ENCODE results near the gene C1QTNF8. TPM values are rescaled to one million over a fixed set of nuclear protein-coding genes. Genes with fewer than 3 reads are reported as not detected.

The C1QTNF8 gene
- total RNA-seq, 1 experiment from 2014 or later = 0.39 TPM

DNA sequence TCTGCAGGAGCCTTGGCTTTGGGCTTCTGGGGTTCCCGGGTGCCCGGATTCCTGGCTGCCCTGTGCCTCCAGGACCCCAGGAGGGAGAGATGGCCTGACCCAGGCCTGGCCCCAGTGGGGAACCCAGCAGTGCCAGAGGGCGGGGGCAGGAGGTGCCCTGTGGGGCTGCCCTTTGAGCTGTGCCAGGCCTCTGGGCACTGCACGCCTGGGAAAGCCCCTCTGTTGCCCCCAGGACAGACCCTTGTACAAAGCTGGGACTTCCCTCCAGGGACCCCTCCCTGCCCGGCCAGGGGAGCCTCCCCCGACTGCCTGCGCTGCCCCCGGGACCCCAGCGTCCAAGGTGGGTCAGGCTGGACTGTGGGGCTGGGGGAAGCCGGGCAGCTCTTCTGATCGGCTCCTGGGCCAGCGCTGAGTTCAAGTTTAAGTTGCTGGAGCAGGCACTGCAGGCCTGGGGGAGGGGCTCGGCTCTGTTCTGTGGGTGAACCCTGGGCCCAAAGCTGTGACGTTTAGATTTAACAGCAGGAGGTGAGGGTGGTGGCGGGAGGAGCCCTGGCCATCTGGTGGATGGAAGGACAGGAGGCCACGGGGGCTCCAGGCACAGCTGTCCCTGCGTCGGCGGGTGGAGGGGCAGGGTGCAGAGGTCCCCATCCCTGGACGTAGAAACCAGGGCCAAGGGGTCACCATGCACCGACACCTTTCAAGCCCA lies 27.6 kb upstream of the C1QTNF8 start:
- BruUV-seq (replicated peaks) = no TSS peak
- DNase-seq (ENCODE audit: low read depth, low spot score) (no peak), ATAC-seq (no peak)
- intact Hi-C loops (cut with micrococcal nuclease; ENCODE audit: unreplicated experiment) = no loop called here
- Histone ChIP-seq H3K9me3 (ENCODE audit: control insufficient read depth, insufficient read depth, low read depth, low read length) (no peaks in the 10 kb centered on the region), H3K27ac (ENCODE audit: low read length) (no peak overlapping the region), H3K27me3 (ENCODE audit: control insufficient read depth, insufficient read depth, low read length) (no peaks in the 10 kb centered on the region), H3K36me3 (ENCODE audit: control insufficient read depth, insufficient read depth, low read length) (no peaks in the 10 kb centered on the region), H3K4me1 (ENCODE audit: control insufficient read depth, insufficient read depth, low read length) (peaks cover 10% of the 10 kb centered on the region), H3K4me3 (ENCODE audit: low read depth in 2 of 2, low read length in 2 of 2) (no peak overlapping the region)
- in situ Hi-C loops (cut with HindIII; ENCODE audit: low pct_unique_long_range_greater_than_20kb, low sequenced_read_pairs) = no loop called here
- no peak for TF ChIP-seq REST (IDR thresholded peaks at IDR 0.05; ENCODE audit: insufficient read depth in 1 of 2, low read depth in 2 of 2, low read length in 1 of 2)
- no peak for TF ChIP-seq POLR2AphosphoS5 (IDR thresholded peaks at IDR 0.05; ENCODE audit: low read depth, low read length)
- TF ChIP-seq, protein P1, sequence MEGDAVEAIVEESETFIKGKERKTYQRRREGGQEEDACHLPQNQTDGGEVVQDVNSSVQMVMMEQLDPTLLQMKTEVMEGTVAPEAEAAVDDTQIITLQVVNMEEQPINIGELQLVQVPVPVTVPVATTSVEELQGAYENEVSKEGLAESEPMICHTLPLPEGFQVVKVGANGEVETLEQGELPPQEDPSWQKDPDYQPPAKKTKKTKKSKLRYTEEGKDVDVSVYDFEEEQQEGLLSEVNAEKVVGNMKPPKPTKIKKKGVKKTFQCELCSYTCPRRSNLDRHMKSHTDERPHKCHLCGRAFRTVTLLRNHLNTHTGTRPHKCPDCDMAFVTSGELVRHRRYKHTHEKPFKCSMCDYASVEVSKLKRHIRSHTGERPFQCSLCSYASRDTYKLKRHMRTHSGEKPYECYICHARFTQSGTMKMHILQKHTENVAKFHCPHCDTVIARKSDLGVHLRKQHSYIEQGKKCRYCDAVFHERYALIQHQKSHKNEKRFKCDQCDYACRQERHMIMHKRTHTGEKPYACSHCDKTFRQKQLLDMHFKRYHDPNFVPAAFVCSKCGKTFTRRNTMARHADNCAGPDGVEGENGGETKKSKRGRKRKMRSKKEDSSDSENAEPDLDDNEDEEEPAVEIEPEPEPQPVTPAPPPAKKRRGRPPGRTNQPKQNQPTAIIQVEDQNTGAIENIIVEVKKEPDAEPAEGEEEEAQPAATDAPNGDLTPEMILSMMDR (IDR thresholded peaks at IDR 0.05) = no peak
- TF ChIP-seq TCF7L2 (IDR thresholded peaks at IDR 0.05; ENCODE audit: low read depth, low read length) = no peak
- TF ChIP-seq SIN3A (IDR thresholded peaks at IDR 0.05; ENCODE audit: borderline replicate concordance, insufficient read depth, low read depth, low read length) = no peak
- POLR2A ChIA-PET = no interaction called here
- CTCF ChIA-PET = interaction anchor here (0.6 kb wide), 1 partner anchor 1302 kb away, joined by 3 read pairs; no protein-coding TSS in a partner anchor

GRCh38 chr16:1122398-1122765 lies 26.3 kb upstream of the C1QTNF8 start:
- intact Hi-C loops (cut with micrococcal nuclease; ENCODE audit: unreplicated experiment) (no loop called here), in situ Hi-C loops (cut with HindIII; ENCODE audit: low pct_unique_long_range_greater_than_20kb, low sequenced_read_pairs) (no loop called here)
- CTCF ChIA-PET = no interaction called here

More at GRCh38 chr16:1122398-1122765, 26.3 kb upstream of the C1QTNF8 start:
- H3K27ac ChIP-seq (ENCODE audit: low read length) = no peak overlapping the region
- H3K4me1 ChIP-seq (ENCODE audit: control insufficient read depth, insufficient read depth, low read length) = peaks cover 10% of the 10 kb centered on the region
- no peak for TF ChIP-seq SIN3A (IDR thresholded peaks at IDR 0.05; ENCODE audit: borderline replicate concordance, insufficient read depth, low read depth, low read length)
- no peaks in the 10 kb centered on the region for H3K27me3 ChIP-seq (ENCODE audit: control insufficient read depth, insufficient read depth, low read length)
- no peaks in the 10 kb centered on the region for H3K36me3 ChIP-seq (ENCODE audit: control insufficient read depth, insufficient read depth, low read length)
- BruUV-seq (replicated peaks) = no TSS peak
- POLR2A ChIA-PET = no interaction called here
- no peaks in the 10 kb centered on the region for H3K9me3 ChIP-seq (ENCODE audit: control insufficient read depth, insufficient read depth, low read depth, low read length)
- H3K4me3 ChIP-seq (ENCODE audit: low read depth in 2 of 2, low read length in 2 of 2) = no peak overlapping the region
- DNase-seq (ENCODE audit: low read depth, low spot score) = no peak
- no peak for ATAC-seq
